NCI-H2081 (cell line): ENCODE data around the gene AFDN.

ENCODE experiments used
- DNase-seq, 2 experiments: peaks; one replicate each; lab custom pipeline; 2025; lab: John Stamatoyannopoulos, UW

AFDN gene

GRCh38 chr6:167796192-167796981, 30.3 kb upstream of the AFDN start:
- no peak for DNase-seq

DNA sequence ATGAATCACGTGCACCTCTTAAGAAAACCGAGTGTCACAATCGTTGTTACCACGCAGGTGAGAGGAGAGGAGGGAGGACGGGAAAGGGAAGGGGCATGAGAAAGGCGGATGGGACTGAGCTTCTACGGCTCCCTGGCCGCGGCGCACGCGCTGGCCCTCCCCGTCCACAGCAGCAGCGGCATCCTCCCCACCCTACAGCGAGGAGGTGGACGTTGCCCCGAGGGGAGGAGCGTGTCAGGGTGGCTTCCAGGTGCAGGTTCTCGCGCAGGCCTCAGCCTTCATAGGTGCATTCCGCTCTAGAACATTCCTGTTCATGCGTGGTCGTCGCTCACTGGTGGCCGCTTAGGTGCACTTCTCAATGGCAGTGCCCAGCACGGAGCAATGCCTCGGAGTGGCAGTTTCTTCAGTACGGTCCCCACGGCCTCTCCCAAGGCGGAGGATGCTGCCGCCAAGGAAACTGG, 29.7 kb upstream of the AFDN start:
- DNase-seq: no peak

GRCh38 chr6:167797476-167798265, 29.0 kb upstream of the AFDN start:
- DNase-seq: no peak

- DNase-seq: no peak
Observed at GRCh38 chr6:167798453-167798852, 28.3 kb upstream of the AFDN start.

- peak in 1 of 2 experiments; percentile 1 for DNase-seq
Observed at GRCh38 chr6:167799033-167799821, 27.5 kb upstream of the AFDN start.

DNA sequence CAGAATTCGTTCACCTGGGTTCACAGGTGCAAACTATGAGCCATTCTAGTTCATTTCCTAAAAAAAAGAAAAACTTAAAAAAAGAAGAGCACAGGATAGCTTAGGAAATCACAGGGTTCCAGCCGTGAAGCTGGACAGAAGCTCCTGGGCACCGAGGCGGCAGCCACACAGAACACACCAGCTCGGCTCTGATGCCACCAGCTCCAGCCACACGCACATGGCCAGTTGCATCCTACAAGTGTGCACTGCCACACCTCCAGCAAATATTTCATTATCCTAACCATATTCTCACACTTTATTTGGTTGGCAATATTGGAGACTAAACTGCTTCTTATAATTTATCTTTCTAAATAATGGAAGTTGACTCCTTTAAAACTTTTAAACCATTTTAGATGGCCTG, 26.2 kb upstream of the AFDN start:
- no peak for DNase-seq

DNA sequence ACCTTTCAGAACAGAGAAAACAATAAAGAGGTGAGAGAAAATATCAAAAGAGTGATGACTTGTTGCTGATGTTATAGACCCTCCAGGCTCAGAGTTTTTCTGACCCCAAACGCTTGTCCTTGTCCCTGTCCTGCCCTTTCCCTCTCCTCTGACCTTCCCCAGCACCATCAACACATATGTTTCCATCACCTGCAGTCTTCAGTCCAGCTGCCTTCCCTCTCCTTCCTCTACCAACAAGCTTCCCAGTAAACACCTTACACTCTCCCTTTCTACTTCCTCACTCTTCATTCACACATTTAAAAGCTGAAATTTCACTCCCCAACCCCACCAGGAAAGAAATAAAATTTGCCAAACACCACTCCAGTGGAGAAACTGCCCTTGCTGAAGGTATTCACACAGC, 25.4 kb upstream of the AFDN start:
- DNase-seq: no peak

GRCh38 chr6:167802339-167802738, 24.4 kb upstream of the AFDN start:
- no peak for DNase-seq

- DNase-seq: no peak
Observed at GRCh38 chr6:167803816-167804215, 22.9 kb upstream of the AFDN start.

DNA sequence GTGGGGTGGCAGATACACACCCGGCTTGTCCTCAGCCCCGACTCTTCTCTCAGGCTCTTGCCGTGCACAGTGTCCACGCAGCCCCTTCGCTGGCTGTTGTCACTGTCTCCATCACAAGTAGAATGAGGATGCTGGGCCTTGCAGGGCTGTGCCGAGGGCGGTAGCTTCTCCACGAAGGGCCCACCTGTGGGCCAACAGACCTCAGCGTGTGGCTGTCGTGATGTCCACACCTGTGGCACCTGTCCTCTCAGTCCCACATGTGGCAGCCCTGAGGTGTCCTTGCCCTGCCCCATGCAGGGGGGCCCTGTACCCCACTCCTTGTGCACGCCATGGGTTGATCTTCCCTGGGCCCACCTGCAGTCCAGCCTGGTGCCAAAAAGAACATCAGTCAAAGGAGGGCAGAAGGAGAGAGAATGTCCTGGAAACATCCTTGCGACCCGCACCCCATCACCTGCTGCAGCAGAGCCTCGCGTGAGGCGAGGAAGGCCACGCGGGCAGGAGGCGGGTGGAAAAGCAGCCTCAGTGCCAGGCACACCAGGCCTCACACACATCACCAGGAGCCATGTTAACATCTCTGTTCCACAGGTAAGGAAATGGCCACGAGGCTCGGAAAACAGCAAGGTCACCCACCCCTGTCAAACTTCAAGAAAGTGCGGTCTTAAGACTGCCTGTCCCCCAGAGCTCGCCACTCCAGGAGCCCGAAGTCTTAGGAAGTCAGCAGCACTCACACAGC, 22.3 kb upstream of the AFDN start:
- no peak for DNase-seq

DNA sequence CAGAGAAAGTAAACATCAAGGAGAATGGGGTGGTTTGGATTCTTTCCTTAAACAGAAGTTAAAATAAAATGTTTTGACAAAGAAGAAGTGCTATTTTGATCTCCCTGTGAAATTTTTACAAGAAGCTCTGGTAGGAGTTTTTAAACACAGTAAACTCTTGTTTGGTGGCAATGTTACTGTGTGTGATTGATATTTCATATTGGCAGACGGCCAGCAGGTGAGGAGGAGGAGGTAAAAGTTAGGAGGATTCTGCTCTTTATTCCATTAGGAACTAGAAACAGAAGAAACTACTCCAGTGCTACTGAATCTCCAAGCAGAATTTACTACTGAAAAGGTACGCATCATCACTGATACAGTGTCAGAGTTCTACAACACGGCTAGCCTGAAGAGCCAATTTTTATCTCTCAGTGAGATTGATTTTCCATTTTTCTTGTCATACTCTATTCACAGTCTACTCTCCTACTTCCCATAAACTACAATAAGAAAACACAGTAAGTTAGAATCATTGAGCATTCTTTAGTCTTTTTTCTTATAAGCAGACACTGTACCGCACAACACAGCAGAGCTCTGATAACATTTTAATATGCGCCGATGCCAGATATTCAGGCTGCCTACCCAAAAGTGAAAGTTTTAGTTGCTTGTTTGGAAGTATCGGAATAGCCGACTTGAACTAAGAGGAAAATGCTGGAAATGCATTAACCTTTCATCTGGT, 21.2 kb upstream of the AFDN start:
- no peak for DNase-seq

DNA sequence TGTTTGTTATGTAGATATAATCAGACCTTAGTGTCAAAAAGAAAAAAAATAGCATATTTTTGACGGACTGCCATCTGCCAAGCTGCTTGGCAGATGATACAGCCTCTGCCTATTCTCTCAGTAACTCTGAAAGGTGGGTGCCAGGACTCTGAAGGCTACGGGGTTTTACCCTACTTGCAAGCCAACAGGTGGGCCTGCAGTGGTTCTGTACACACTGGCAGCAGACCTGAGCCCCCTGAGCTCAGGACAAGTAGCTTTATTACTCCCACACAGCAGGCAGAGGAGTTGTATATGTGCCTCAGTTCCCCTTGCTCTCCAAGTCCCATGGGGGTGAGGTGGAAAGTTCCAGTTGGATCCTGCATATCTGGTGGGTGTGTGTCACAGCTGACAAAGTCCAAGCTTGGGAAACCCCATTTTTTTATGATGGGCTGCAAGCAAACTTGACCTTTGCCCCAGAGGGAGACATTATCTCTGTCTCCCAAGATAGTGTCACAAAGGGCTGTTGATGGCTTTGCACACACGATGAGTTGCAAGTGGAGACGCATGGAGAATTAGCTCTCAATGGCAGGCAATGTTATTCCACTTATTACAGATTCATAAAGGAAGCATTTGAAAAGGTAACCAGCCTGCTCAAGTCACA, 20.5 kb upstream of the AFDN start:
- DNase-seq: no peak

- no peak for DNase-seq
Observed at GRCh38 chr6:167807200-167807599, 19.5 kb upstream of the AFDN start.

DNA sequence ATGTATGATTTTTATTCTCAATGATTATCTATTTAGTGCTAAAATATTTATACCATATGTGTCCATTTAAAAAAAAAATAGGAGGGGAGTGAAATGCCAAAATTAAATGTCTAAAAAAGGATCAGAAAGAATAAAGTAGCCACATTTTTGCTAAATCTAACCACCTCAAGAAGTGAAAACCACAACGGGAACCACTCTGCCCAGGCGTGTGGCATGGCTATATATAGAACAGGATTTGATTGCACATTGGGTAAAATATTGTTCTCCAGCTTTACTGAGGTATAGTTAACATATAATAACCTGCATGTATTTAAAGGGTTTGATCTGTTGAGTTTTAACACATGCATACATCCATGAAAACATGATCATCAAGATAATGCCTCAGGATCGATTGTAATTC, 19.0 kb upstream of the AFDN start:
- no peak for DNase-seq

DNA sequence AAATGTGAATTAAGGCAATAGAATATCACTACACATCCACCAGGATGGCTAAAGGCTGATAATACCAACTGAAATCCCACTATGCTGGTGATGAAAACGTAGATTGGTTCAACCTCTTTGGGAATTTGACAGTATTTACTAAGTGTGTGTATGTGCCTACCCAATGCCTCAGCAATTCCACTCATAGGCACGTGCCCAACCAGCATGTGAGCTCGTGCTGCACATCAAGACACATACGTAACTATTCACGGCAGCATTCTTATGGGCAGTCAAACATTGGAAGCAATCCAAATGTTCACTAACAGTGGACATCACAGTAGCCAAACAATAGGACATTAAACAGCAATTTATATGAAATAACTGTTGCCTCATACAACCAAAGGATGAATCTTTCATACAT, 15.7 kb upstream of the AFDN start:
- no peak for DNase-seq

DNA sequence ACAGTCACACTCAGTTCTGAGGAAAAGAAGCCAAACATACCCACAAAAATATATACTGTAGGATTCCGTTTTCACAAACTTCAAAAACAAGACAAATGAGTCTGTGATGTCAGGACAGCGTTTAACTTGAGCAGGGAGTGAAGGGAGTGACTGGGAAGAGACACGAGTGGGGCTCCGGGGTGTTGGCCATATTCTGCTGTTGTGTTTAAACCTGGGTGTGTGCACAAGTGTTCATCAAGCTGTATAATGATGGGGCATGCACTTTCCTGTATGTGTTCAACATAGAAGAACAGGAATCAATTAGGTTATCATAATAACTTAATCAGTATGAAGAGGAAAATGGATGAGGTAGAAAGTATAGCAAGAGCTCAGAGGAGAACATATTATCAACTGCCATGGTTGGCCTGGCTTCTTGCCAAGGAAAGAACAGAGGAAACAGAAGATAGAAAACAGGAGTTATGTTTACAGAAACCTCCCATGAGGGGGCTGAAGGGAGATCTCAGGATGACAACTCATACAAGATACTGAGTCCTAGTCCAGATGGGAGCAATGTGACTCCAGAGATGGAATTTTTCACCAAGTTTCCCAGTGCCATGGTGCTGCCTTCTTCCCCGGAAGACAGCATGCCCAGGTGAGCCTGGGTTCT, 15.1 kb upstream of the AFDN start:
- no peak for DNase-seq

GRCh38 chr6:167812088-167812487, 14.6 kb upstream of the AFDN start:
- no peak for DNase-seq

DNA sequence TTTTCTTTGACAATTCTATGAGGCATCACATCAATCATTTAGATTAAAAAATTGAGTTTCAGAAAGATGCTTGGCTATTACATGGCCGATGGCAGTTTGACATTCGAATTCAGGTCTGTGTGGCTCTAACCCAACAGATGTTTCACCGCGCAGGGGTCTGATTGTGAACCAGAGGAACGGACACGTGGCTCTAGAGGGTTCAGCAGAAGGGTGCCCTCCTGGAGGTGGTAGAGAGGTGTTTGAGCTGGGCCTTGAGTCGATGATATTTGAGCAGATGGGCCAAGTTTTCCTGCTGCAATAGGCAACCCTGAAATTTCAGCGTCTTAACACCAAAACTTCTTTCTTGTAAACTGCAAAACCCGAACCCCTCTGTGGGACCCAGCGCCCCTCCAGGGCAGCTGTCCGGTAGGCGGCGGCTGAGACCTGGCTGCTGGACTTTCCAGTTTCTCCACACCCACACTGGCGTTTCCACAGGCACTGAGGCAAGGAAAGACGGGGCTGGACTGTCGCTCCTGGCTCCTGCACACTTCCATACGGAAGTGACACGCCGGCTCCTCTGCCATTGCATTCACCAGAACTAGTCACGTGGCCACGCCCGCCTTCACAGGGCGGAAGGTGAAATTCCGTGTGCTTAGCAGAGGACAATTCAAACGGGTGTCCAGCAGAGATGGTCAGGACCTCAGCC, 11.3 kb upstream of the AFDN start:
- no peak for DNase-seq

- no peak for DNase-seq
Observed at GRCh38 chr6:167817016-167817415, 9.7 kb upstream of the AFDN start.

DNA sequence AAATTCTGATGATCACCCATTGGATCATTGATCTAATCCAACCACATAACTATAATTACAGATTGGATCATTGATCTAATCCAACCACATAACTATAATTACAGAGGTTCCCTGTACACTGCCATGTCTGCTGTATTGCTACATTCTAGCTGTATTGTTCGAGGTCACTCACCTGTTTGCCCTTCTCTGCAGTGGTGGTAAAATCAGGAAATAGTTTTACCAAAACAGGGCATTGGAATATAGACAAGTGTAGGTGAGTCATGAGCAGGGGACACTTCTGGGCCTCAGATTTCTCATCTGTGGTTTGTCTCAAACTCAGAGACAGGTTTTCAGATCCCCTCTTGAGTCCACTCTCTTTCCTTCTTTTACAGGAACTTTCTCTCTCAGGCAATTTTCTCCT, 9.0 kb upstream of the AFDN start:
- no peak for DNase-seq
